Limb (tissue), 2 donors: ENCODE measurements around the gene RAD23A.

Source experiments
- DNase-seq, 2 donors: peaks; one replicate each; pipeline ENCODE4 v3.0.0-alpha.2; 2016; ENCODE audit errors: extremely low spot score in 2 of 2

The RAD23A gene

DNA sequence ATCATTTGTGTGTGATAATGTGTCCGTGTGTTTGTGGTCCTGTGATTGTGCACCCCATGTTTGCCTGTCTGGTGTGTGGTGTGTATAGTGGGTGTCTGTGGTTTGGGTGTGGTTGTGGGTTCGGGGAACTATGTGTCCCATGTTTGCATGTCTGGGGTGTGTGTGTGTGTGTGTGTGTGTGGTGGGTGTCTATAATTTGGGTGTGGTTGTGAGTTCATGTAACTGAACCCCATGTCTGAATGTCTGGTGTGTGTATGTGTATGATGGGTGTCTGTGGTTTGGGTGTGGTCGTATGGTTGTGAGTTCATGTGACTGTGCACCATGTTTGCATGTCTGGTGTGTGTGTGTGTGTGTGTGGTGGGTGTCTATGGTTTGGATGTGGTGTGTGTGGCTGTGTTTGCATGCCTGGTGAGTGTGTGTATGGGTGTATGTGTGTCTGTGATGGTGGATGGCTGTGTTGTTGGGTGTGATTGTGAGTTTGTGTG is 38.5 kb downstream of the RAD23A start:
- no peak for DNase-seq

DNA sequence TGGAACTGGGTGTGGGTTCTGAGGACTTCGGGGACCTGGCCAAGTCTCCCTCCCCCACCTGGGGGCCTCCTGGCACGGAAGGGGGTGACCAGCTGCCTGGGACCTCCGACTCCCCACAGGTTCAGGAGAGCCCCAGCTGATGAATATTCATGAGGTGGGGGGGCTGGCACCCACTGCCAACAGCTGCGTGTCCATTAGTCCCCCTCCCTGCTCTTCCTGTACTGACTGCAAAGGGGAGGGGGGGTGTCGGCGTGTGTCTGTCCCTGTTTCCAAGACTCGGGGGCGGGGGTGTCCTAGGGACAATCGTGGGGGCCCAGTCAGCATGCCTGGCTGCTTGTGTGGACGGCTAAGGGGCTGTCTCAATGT is 39.0 kb downstream of the RAD23A start:
- DNase-seq: peak in 1 of 2 donors; percentile 73

DNA sequence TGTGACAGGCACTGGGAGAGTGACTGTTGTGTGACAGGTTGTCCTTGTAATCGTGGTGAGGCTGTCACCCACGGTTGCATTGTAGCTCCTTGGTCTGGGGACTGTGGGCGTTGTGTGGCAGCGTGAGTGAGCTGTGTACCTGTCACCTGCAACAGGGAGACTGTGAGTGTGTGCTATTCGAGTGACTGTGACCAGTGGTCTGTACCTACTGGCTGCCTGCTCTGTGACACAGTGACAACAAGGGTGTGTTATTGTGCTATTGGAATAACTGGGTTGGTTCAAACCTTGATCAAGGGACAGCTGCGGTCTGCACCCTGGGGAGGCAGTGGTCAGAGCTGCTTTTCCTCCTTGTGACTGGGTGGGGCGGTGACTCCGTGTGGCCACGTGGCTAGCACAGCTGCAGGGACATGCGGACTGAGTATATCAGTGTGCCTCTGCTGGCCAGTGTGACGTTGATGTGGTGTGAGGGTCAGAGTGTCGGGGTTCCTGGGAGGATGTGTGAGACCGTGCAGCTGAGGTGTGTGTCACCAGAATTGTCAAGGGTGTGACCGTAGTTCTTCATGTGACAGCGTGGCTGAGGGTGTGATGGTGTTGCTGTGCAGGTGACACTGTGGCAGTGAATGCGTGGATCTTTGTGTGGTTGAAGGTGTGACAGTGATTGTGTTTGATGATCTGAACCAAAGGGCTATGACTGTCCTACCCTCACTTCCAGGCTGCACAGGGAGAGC is 39.6 kb downstream of the RAD23A start:
- peak in 1 of 2 donors; percentile 58 for DNase-seq

DNA sequence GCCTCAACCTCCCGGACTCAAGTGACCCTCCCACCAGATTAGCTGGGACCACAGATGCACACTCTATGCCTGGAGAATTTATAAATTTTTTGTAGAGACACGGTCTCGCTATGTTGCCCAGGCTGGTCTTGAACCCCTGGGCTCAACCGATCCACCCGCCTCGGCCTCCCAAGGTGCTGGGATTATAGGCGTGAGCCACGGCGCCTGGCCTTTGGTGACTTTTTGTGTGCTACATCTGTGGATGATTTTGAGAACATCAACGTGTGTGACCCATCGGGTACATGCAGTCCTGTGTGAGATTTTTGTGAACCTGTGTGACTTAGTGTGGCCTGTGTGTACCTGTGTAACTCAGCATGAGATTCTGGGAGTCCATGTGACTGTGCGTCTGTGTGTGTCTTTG is 41.1 kb downstream of the RAD23A start:
- DNase-seq: no peak

DNA sequence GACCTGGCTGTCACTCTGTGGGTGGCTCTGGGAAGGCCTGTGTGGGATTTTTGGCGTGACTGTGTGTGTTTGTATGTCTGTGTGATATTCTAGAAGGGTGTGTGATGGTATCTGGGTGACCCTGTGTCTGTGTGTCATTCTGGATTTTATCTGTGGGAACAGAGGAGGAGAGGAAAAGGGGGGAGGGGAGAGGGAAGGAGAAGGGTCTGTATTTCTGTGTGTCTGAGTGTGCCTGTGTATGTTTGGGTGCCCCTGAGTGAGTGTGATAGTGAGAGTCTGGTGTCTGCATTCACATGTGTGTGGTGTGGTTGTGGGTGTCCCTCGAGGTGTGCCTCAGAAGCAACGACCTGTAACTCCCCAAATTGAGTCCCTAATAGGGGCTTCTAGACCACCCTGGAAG is 41.5 kb downstream of the RAD23A start:
- no peak for DNase-seq

DNA sequence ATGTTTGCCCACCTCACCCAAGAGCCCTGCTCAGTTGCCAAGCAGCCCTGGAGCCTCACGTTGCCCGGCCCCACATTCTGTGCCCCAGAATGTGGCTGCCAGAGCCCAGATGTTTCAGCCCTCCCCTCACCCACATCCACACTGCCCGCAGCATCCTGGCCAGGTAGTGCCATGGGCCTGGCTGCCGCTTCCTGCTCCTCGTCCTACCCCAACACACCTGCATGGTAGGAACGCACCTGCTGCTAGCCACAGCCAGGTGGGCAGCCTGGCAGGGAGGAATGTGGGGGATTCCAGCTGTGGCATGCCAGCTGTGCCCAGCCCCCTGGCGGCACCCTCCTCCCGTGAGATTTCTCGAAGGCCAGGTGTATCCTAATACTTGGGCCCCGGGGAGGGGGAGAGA is 42.1 kb downstream of the RAD23A start:
- no peak for DNase-seq

DNA sequence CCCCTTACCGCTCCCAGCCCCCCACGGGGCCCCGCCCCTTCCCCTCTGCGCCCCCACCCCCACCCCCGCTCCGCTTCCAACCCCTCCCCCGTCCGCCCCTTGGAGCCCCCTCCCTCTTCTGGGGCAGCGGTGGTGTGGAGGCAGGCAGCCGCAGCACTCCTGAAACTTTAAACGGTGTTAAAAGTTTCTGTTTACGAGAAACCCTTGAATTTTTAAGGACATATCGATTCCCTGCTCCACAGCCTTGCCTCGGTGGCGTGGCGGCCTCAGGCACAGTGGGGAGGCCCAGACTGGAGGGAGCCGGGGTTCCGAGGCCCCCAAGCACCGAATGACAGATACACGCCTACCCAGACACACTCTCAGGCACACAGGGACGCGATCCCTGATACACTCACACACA is 44.8 kb downstream of the RAD23A start:
- DNase-seq: peak in 1 of 2 donors; percentile 55

DNA sequence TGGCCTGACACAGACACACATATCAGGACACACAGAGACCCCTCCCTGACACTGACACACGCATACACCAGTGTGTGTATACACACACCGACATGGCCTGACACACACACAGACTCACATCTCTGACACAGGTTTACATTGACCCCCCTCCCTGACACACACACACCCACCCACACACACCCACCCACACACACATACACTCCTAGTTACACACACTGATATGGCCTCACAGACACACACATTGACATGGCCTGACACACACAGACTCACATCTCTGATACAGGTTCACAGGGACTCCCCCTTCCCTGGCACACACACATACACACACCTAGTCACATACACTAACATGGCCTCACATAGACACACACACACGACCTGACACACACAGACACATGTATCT is 45.2 kb downstream of the RAD23A start:
- DNase-seq: no peak

DNA sequence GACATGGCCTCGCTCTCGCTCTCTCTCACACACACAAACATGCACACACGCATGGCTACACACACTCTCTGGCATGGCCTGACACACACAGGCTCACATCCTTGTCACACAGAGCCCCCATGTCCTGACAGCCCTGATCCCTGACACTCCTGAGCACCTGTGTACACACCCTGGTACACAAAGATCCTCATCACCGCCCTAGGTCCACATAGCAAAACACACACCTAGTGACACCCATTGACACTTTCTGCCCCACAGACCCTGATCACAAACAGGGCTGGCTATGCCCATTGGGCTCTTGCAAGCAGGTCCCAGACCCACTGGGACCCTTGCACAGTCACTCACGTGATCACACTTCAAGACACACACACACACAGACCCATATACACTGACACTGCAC is 45.6 kb downstream of the RAD23A start:
- no peak for DNase-seq

DNA sequence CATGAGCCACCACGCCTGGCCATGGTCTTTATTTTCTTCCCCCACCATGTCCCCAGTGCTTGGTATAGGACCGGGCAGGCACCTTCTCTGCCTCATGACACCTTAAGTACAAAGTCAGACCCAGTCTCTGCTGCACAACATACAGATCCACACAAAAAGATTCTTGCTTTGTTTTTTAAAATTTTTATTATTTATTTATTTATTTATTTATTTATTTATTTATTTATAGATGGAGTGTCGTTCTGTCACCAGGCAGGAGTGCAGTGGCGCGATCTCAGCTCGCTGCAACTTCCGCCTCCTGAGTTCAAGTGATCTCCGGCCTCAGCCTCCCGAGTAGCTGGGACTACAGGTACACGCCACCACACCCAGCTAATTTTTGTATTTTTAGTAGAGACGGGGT is 47.1 kb downstream of the RAD23A start:
- no peak for DNase-seq

DNA sequence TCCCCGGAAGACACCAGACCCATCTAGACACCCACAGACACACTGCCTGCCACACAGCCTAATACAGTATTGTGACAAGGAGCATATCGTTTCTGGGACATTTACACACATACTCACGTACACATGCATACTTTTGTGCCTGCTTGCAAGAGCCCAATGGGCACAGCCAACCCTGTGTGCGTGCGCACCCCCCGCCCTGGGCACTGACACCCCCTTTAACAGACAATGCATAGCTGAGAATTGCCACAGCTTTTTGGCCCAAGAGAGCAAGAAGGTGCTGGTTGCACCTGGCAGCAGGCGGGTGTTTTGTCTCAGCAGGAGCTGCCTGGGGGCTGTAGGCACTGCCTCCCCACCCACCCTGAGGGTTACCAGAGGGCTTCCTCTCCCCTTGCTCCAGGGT is 47.9 kb downstream of the RAD23A start:
- DNase-seq: no peak

DNA sequence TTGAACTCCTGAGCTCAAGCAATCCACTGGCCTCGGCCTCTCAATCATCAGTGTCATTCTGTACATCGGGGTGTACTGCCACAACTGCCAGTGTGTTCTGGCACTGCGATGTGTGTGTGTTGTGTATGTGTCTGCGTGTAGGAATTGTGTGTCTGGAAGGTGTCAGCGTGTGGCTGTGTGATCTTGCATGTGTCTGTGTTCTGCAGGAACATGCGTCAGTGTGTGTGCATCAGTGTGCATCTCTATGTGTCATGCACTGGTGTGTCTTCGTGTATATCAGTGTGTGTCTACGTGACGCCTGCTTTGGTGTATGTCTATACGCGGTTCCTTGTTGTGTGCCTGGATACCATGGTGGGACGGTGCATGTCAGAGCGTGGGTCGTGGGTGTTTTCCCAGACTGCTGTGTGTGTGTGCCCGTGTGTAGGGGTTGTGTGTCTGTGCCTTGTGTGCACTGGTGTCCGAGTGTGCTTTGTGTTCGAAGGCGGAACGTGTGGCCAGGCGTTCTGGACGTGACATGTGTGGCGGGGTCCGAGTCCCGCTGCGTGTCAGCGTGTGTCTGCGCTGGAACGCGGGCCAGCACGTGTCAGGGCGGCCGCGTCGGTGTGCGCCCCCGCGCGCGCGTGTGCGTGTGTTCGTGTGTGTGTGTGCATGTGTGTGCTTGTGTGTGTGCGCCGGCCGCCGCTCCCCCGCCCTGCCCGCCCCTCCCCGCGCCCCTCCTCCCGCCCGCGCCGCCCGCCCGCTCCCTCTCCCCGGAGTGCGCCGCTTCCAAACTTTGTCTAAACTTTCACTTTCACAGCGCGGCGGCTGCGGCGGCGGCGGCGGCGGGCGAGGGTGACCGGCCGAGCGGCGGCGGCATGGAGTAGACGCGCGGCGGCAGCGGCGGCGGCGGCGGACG is 49.3 kb downstream of the RAD23A start, which contains the start of gene NFIX:
NFIX (plus strand) TSS at position 775 of the 895 bp plus-strand sequence. CDS start 363 bp downstream, outside the sequence.
- DNase-seq: peak in 1 of 2 donors; percentile 82

DNA sequence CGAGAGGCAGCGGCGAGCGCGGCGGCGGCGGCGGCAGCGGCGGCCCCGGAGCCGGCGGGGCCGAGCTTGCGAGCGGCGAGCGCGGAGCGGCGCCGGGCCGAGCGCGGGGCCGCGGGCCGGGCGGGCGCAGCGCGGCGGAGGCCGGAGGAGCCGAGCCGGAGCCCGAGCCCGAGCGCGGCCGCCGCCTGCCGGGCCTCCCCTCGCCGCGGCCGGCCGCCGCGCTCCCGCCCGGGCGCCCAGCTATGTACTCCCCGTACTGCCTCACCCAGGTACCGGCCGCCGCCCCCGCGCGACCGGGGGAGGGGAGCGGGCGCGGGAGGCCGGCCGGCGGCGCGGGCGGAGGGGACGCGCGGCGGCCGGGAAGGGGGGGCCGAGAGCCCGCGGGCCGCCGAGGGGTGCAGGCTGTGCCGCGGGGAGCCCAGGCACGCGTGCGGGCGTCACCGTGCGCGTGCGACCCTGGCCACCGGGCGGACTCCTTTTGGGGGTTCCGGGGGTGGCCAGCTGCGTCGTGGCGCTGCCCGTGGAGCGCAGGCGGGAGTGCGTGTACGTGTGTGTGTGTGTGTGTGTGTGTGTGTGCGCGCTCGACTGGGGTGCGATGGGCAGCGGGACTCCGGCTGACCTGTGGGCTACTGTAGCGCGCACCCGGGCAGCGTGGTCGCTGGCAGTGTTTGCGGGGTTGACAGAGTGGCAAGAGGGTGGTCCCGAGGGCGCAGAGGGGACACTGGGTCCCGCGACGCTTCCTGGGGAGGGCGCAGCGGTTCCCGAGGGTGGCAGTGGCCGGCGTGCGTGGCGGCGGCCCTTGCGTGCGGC is 50.1 kb downstream of the RAD23A start:
- peak in 1 of 2 donors; percentile 68 for DNase-seq

DNA sequence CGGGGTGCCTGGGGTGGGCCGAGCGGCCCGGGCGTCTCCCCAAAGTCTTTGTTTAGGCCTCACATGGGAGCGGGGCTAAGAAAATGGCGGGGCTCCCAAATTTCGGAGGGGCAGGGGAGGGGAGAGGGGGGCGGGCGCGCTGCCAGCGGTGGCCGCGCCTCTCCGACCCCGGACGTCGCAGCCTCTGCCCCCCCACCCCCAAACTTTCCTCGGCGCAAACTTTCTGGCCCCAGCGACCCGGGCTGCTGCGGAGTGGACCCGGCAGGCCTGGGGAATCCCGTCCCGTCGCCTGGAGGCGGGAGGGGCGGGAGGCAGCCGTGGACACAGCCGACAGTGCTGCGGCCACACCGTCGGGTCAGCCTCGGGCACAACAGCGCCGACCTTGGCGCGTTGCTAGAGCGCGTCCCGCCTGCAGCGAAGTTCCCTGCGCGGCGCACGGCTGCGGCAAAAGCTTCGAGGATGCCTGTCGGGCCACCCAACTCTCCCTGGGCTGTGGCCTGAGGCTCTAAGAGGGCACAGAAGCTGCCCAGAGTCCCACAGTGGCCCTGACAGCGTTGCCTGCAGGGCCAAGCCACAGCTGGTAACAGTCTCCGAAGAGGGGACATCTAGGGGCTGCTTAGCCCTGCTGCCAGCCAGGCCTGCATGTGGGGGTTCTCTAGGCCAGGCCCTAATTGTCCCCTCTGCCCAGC is 50.9 kb downstream of the RAD23A start:
- peak in 1 of 2 donors; percentile 69 for DNase-seq

DNA sequence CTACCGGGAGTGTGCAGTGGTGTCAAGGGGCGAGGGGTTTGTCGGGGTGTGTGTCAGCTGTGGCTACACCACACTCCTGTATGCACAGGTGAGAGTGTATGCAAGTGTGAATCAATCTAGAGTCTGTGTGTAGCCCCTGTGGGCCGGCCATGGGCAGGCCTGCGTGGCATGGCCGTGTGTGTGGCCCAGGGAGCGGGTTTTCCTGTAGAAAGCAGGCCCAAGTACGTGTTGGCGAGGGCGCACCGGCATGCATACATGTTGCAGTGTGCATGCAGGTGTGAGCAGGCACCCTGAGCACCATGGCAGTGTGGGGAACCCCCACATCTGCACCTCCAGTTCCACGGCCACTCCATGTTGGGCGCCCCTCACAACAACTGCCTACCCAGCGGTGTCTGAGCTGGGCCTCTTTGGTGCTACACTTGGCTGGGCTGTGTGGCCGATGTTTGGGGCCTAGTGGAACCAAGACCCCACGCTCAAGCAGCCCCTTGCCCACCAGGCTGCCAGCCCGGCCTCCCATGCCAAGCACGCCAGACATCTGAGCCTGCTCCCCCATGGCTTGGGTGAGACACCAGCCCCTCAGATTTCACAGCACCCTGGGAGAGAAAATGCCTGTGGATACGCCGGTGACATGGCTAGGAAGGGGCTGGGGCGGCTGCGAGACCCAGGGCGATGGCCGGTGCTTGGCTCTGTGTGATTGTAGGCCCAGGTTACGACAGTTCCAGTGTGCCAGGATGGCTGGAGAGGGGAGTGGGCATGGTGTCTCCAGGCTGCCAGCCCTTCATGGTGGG is 51.7 kb downstream of the RAD23A start:
- no peak for DNase-seq

DNA sequence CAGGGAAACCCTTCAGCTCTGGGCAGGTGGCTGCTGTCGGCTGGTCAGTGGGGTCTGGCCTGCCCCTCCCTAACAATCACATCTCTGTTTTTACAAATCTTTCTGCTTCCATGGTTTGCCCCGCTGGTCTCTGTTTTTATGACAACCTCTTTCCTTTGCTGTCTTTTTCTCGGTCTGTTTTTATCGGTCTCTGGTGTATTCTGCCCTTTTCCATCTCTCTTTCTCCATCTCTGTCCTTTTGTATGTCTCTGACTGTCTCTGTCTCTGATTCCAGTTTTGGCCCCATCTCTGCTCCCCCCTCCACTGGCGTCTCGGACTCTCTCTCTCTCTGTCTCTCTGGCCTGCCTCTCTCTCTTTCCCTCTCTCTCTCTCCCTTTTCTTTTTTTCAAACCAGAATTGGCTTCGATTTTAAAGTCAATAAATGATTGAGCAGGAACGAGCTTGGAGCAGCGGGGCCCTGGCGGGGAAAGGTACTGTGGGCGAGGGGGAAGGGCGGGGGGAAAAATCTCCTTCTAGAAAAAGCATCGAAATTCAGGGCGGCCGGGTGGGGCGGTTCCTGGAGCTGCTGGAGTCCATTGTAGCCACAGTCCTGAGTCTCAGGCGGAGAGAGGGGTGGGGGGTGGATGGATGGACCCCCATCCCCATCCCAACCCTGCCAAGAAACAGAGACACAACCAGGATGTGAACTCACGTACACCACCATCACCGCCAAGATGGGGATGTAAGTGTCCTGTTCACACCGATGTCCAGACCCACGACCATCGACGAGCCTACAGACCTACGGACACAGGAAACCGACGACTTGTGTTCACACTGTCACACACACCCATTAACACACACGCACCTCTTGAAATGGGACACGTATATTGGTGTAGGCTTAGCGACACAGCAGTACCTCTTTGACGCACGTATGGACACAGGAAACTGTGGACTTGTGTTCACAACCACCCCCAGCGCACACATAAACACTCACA is 52.6 kb downstream of the RAD23A start:
- DNase-seq: peak; percentile 57 to 65

DNA sequence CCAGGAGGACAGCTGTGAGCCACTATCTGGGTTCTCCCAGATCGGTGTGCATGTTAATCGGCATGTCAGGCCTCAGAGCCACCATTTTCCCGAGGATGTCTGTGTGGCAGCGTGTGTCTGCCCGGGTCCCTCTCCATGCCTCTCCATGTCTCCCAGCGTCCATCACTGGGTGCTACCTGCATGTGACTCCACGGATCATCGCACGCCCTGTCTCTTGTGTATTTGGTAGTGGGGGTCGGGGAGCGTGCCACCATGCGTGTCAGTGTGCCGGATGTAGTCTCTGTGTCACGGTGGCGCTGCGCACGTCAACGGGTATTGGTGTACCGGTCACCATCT is 55.5 kb downstream of the RAD23A start:
- DNase-seq: no peak

DNA sequence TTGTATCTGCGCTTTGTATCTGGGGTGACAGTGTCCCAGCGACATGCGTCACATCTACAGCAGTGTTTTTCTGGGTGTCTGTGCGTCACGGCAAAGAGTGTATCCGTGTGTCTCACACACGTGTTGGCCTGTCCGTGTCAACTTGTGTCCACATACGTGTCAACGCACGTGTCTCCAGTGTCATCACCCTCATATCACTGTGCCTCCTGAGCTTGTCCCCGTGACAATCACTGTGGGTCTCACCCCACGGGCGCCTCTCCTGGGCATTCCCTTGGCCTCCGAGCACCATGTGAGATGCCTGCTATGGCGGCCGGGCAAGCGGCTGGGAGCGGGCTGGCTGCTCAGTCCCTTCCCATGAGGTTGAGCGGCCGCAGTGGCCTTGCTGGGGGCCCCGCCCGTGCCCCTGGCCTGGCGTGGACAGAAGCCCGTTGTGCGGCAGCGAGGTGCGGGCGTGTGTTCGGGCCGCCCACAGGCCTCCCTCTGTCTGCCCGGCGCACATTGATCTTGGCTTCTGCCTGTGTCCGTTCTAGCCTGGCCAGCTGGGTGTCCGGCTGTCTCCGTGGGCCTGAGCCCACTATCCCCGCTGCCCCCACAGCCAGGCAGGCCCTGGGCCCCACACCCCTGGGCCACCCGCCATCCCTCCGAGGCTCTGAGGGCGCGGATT is 56.0 kb downstream of the RAD23A start:
- DNase-seq: no peak
